A549 (cell line): Measurements from ENCODE around the gene COL5A1. TPM values are rescaled to one million over a fixed set of nuclear protein-coding genes. Genes with fewer than 3 reads are reported as not detected.

Experiments used
- ATAC-seq, 2 experiments: fragments of 200-7000 bp in 1 of 2; fragments of >200 bp in 1 of 2; cut with Nextera tagmentation in 1 of 2; cut with Tn5 transposase in 1 of 2; 3 replicates each; pipeline versions ENCODE4 v1.8.0 to v1.9.1; 2018 to 2020; ENCODE audit warnings: mild to moderate bottlenecking in 1 of 2, moderate library complexity in 1 of 2
- CTCF ChIA-PET: fragments of 300-600 bp; sonication (Branson Sonifier 250); formaldehyde crosslinking; extraction: SDS; loops from one replicate; lab custom pipeline; 2021; ENCODE audit warnings: antibody characterized with exemption, inconsistent platforms; lab: Yijun Ruan, JAX
- POLR2A ChIA-PET: fragments of 350-600 bp; formaldehyde crosslinking; extraction: SDS; loops from one replicate; lab custom pipeline; 2021; ENCODE audit warnings: antibody characterized with exemption, inconsistent platforms; lab: Yijun Ruan, JAX
- DNase-seq, 2 experiments: peaks; one replicate each; pipeline versions ENCODE4 v3.0.0 to v3.0.0-alpha.2; 2011 to 2016; ENCODE audit warnings: low read depth in 1 of 2, low spot score in 1 of 2
- FAIRE-seq: peaks from 2 replicates; lab custom pipeline; 2011; peaks lifted over from hg19 to GRCh38; lab: Jason Lieb, UNC
- H3K27ac ChIP-seq, 2 experiments: fragments of >200 bp; sonication (Bioruptor Twin); formaldehyde crosslinking; 3 replicates each; pipeline ENCODE4 v1.5.1; 2016 to 2017
- H3K4me1 ChIP-seq: fragments of >200 bp; sonication (Bioruptor Twin); formaldehyde crosslinking; 3 replicates; pipeline ENCODE4 v1.6.1; 2016
- H3K4me2 ChIP-seq: fragments of >200 bp; sonication (Bioruptor Twin); formaldehyde crosslinking; 3 replicates; pipeline ENCODE4 v1.6.1; 2016
- H3K4me3 ChIP-seq: fragments of >200 bp; sonication (Bioruptor Twin); formaldehyde crosslinking; 3 replicates; pipeline ENCODE4 v1.5.1; 2016
- H3K9me3 ChIP-seq: fragments of >200 bp; sonication (Bioruptor Twin); formaldehyde crosslinking; 3 replicates; pipeline ENCODE4 v1.6.1; 2016
- ATOH8 ChIP-seq: fragments of 250-450 bp; sonication (Bioruptor Pico); IDR thresholded peaks from 2 replicates; pipeline ENCODE4 v1.5.0; 2020; ENCODE audit warnings: low read depth, mild to moderate bottlenecking, moderate library complexity
- BHLHE40 ChIP-seq: IDR thresholded peaks from 2 replicates; pipeline ENCODE4 v1.6.1; 2012; ENCODE audit warnings: low read depth, low read length, inconsistent platforms
- CBX2 ChIP-seq: fragments of 200-600 bp; sonication (generic); IDR thresholded peaks from 2 replicates; pipeline ENCODE4 v1.6.1; 2016; ENCODE audit warnings: low read depth, mild to moderate bottlenecking, borderline replicate concordance
- EHMT2 ChIP-seq: fragments of 200-600 bp; sonication (generic); IDR thresholded peaks from 2 replicates; pipeline ENCODE4 v1.6.1; 2016; ENCODE audit warnings: antibody characterized with exemption, low read depth, mild to moderate bottlenecking, moderate library complexity
- ELK1 ChIP-seq: fragments of 150-350 bp; IDR thresholded peaks from 2 replicates; pipeline ENCODE4 v1.6.1; 2014; ENCODE audit warnings: low read depth, mild to moderate bottlenecking, low read length
- FOSL2 ChIP-seq, 2 experiments: fragments of 450-650 bp in 1 of 2; fragments of >200 bp in 1 of 2; sonication (Bioruptor Twin) in 1 of 2; formaldehyde crosslinking; IDR thresholded peaks; 2 replicates each; pipeline versions ENCODE4 v1.5.0 to v1.6.1; 2016 to 2020; ENCODE audit warnings: mild to moderate bottlenecking in 1 of 2, moderate library complexity in 1 of 2
- HOXB5 ChIP-seq: fragments of 250-450 bp; sonication (Bioruptor Pico); IDR thresholded peaks from 2 replicates; pipeline ENCODE4 v1.5.0; 2020; ENCODE audit warnings: mild to moderate bottlenecking, moderate library complexity
- MAX ChIP-seq: IDR thresholded peaks from 2 replicates; pipeline ENCODE4 v1.6.1; 2012
- RAD21 ChIP-seq, 2 experiments: fragments of >200 bp in 1 of 2; sonication (Bioruptor Twin) in 1 of 2; formaldehyde crosslinking in 1 of 2; IDR thresholded peaks in 1 of 2; conservative IDR thresholded peaks in 1 of 2; 2 replicates in 1 of 2; 3 replicates in 1 of 2; pipeline ENCODE4 v1.6.1; 2012 to 2018; ENCODE audit warnings: inconsistent platforms in 1 of 2
- RFX5 ChIP-seq: fragments of 450-650 bp; IDR thresholded peaks from 2 replicates; pipeline ENCODE4 v1.7.1; 2014; ENCODE audit warnings: antibody characterized with exemption, mild to moderate bottlenecking, moderate library complexity
- SMC3 ChIP-seq: fragments of >200 bp; sonication (Bioruptor Twin); formaldehyde crosslinking; IDR thresholded peaks from 3 replicates; pipeline ENCODE4 v1.6.1; 2018; ENCODE audit warnings: inconsistent platforms
- SREBF2 ChIP-seq: fragments of 450-650 bp; IDR thresholded peaks from 2 replicates; pipeline ENCODE4 v1.6.1; 2014; ENCODE audit warnings: mild to moderate bottlenecking, moderate library complexity
- TFCP2L1 ChIP-seq: fragments of 250-450 bp; sonication (Bioruptor Pico); IDR thresholded peaks from 2 replicates; pipeline ENCODE4 v1.5.0; 2021; ENCODE audit warnings: mild to moderate bottlenecking
- TP53 ChIP-seq: fragments of 250-450 bp; sonication (Bioruptor Pico); IDR thresholded peaks from 2 replicates; pipeline ENCODE4 v1.5.0; 2021; ENCODE audit warnings: mild to moderate bottlenecking, moderate library complexity
- WGBS: methylation state at CpG from one replicate; pipeline ENCODE4 v1.1.6; 2017; ENCODE audit errors: missing lambda C conversion rate; 5-methylcytosine and 5-hydroxymethylcytosine counted together
- polyA plus RNA-seq, 4 experiments: library from polyadenylated mRNA; depleted of rRNA in 3 of 4; stranded (reverse); fragments of >200 nt; fragmentation: RNase III in 1 of 4; extraction: RNeasy Plus Mini Kit Qiagen cat#74134 plus additional on column Dnase treatment in 1 of 4; gene quantifications; 2 replicates in 3 of 4; 3 replicates in 1 of 4; pipeline ENCODE4 v1.2.3, GENCODE V29; 2011 to 2017
- TF ChIP-seq, protein P1 (sequence below): fragments of >200 bp; sonication (Bioruptor Twin); formaldehyde crosslinking; IDR thresholded peaks from 2 replicates; pipeline ENCODE4 v1.6.1; 2016
- TF ChIP-seq, protein P2 (sequence below): fragments of >200 bp; sonication (Bioruptor Twin); formaldehyde crosslinking; IDR thresholded peaks from 3 replicates; pipeline ENCODE4 v1.5.1; 2016

COL5A1 gene
- polyA plus RNA-seq, 2 of the 4 experiments (the other 2 are of a cell fraction), result 16.1 to 67.5 TPM

DNA sequence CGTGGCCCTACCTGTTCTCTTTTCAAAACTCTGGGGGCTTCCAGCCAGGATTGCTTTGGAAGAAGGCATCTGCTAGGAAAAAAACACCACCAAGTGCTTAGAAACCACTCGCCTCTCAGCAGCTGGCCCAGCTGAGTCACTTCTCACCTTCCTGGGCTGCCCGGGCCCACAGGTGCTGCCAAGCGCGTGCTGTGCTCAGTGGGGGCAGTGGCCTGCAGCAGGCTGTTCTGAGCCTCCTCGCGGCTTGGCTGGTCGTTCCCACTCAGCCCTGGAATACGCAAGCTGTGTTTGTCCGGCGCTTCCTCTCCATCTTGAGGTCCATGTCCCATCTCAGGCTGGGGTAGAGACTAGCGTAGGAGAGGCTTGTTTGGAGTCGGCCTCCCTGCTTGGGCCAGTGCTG, 136.6 kb downstream of the COL5A1 start:
- Histone ChIP-seq H3K27ac (no peak overlapping the region), H3K4me3 (no peak overlapping the region), H3K4me2 (no peak overlapping the region), H3K9me3 (no peaks in the 10 kb centered on the region), H3K4me1 (peaks cover 25% of the 10 kb centered on the region)
- DNase-seq (no peak), ATAC-seq (no peak), FAIRE-seq (no peak)
- POLR2A ChIA-PET, result no interaction called here
- TF ChIP-seq ATOH8 (CRISPR knock-in tag) (no peak), CBX2 (no peak), EHMT2 (no peak), SREBF2 (no peak), TP53 (CRISPR knock-in tag) (no peak), HOXB5 (CRISPR knock-in tag) (no peak), MAX (no peak)
- TF ChIP-seq, protein P1, sequence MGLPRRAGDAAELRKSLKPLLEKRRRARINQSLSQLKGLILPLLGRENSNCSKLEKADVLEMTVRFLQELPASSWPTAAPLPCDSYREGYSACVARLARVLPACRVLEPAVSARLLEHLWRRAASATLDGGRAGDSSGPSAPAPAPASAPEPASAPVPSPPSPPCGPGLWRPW, result no peak
- TF ChIP-seq, protein P2, sequence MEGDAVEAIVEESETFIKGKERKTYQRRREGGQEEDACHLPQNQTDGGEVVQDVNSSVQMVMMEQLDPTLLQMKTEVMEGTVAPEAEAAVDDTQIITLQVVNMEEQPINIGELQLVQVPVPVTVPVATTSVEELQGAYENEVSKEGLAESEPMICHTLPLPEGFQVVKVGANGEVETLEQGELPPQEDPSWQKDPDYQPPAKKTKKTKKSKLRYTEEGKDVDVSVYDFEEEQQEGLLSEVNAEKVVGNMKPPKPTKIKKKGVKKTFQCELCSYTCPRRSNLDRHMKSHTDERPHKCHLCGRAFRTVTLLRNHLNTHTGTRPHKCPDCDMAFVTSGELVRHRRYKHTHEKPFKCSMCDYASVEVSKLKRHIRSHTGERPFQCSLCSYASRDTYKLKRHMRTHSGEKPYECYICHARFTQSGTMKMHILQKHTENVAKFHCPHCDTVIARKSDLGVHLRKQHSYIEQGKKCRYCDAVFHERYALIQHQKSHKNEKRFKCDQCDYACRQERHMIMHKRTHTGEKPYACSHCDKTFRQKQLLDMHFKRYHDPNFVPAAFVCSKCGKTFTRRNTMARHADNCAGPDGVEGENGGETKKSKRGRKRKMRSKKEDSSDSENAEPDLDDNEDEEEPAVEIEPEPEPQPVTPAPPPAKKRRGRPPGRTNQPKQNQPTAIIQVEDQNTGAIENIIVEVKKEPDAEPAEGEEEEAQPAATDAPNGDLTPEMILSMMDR, result no peak
- CTCF ChIA-PET, result interaction anchor here (0.6 to 4.3 kb wide), 24 partner anchors 7 to 632 kb away, joined by 3 to 22 read pairs (median 4); partner anchors contain the start of gene RNU6ATAC
- 86% methylated on average over 13 of the region's 13 CpGs for WGBS

- Histone ChIP-seq H3K4me1 (peaks cover 25% of the 10 kb centered on the region), H3K9me3 (no peaks in the 10 kb centered on the region), H3K27ac (0 out of 6 replicates have a peak overlapping the region, but pooled peaks of 1 of the 2 experiments have one; percentile 25), H3K4me2 (no peak overlapping the region), H3K4me3 (no peak overlapping the region)
- ChIA-PET CTCF (interaction anchor here (0.6 to 4.3 kb wide), 28 partner anchors 8 to 615 kb away, joined by 3 to 22 read pairs (median 4); partner anchors contain the start of gene RNU6ATAC), POLR2A (no interaction called here)
- DNase-seq (peak; percentile 64 to 65), ATAC-seq (peak; percentile 79 to 93), FAIRE-seq (no peak)
- TF ChIP-seq, protein P2, result peak; percentile 70
- peak; percentile 58 to 62 for TF ChIP-seq RAD21 (conservative IDR thresholded peaks at IDR 0.05 in 1 of 2, IDR thresholded peaks at IDR 0.05 in 1 of 2)
- TF ChIP-seq HOXB5 (CRISPR knock-in tag), result no peak
- TF ChIP-seq SMC3, result peak; percentile 68
- 38% methylated on average over 12 of the region's 17 CpGs for WGBS
Measured at GRCh38 chr9:134778841-134779411, 137.3 kb downstream of the COL5A1 start.

GRCh38 chr9:134779640-134780039, 138.0 kb downstream of the COL5A1 start:
- 86% methylated on average over 8 of the region's 8 CpGs for WGBS
- H3K4me3 ChIP-seq, result no peak overlapping the region
- H3K4me1 ChIP-seq, result peaks cover 25% of the 10 kb centered on the region
- no peak for DNase-seq
- no peak for ATAC-seq
- TF ChIP-seq TFCP2L1 (CRISPR knock-in tag) (no peak), FOSL2 (IDR thresholded peaks at IDR 0.05) (no peak), FOSL2 (CRISPR knock-in tag; IDR thresholded peaks at IDR 0.05) (no peak), BHLHE40 (no peak), RFX5 (no peak), ELK1 (no peak)
- no peak for FAIRE-seq
- H3K4me2 ChIP-seq, result no peak overlapping the region
- no peak overlapping the region for H3K27ac ChIP-seq
- ChIA-PET CTCF (interaction anchor here (0.7 to 4.3 kb wide), 16 partner anchors 8 to 337 kb away, joined by 3 to 22 read pairs (median 4); no protein-coding TSS in a partner anchor), POLR2A (no interaction called here)
- H3K9me3 ChIP-seq, result no peaks in the 10 kb centered on the region
